ENCODE data around the gene ARL14EP. TPM values are rescaled to one million over a fixed set of nuclear protein-coding genes. Genes with fewer than 3 reads are reported as not detected.

The ARL14EP gene
- total RNA-seq, 1 experiment from 2014 or later: 85.9 TPM

GRCh38 chr11:30285416-30286121 lies 37.3 kb upstream of the ARL14EP start:
- TF ChIP-seq EZH2 (IDR thresholded peaks at IDR 0.05; ENCODE audit: borderline replicate concordance, low read depth, low read length, poor library complexity, severe bottlenecking) (no peak), CTCF (conservative IDR thresholded peaks at IDR 0.05; ENCODE audit: low read depth, low read length) (no peak)
- Histone ChIP-seq H3K4me3 (ENCODE audit: low read depth, low read length, poor library complexity, severe bottlenecking) (no peak overlapping the region), H3K4me1 (ENCODE audit: insufficient read depth, low read length, poor library complexity, severe bottlenecking) (no peaks in the 10 kb centered on the region), H3K36me3 (ENCODE audit: insufficient read depth, low read length, poor library complexity, severe bottlenecking) (no peaks in the 10 kb centered on the region), H3K27ac (ENCODE audit: low read depth, low read length, poor library complexity, severe bottlenecking) (no peak overlapping the region), H3K27me3 (replicated peaks; ENCODE audit: insufficient read depth, low read depth, low read length, poor library complexity) (peaks cover 42% of the 10 kb centered on the region), H3K9me3 (ENCODE audit: low read depth, low read length, poor library complexity, severe bottlenecking) (no peaks in the 10 kb centered on the region)
- ChIA-PET CTCF (no interaction called here), POLR2A (ENCODE audit: low non-redundant PET) (no interaction called here)
- no TSS peak for BruUV-seq (replicated peaks)
- DNase-seq (ENCODE audit: low spot score): no peak
- intact Hi-C loops (cut with micrococcal nuclease; ENCODE audit: unreplicated experiment): no loop called here

- H3K4me3 ChIP-seq (ENCODE audit: low read depth, low read length, poor library complexity, severe bottlenecking): no peak overlapping the region
- no peak for TF ChIP-seq CTCF (conservative IDR thresholded peaks at IDR 0.05; ENCODE audit: low read depth, low read length)
- peak; percentile 56 for TF ChIP-seq EZH2 (IDR thresholded peaks at IDR 0.05; ENCODE audit: borderline replicate concordance, low read depth, low read length, poor library complexity, severe bottlenecking)
- ChIA-PET CTCF (interaction anchor here (0.7 kb wide), 1 partner anchor 338 kb away, joined by 3 read pairs; no protein-coding TSS in a partner anchor), POLR2A (ENCODE audit: low non-redundant PET) (no interaction called here)
- H3K27me3 ChIP-seq (replicated peaks; ENCODE audit: insufficient read depth, low read depth, low read length, poor library complexity): peaks cover 55% of the 10 kb centered on the region
- H3K36me3 ChIP-seq (ENCODE audit: insufficient read depth, low read length, poor library complexity, severe bottlenecking): no peaks in the 10 kb centered on the region
- intact Hi-C loops (cut with micrococcal nuclease; ENCODE audit: unreplicated experiment): no loop called here
- H3K27ac ChIP-seq (ENCODE audit: low read depth, low read length, poor library complexity, severe bottlenecking): no peak overlapping the region
- H3K4me1 ChIP-seq (ENCODE audit: insufficient read depth, low read length, poor library complexity, severe bottlenecking): no peaks in the 10 kb centered on the region
- no peak for DNase-seq (ENCODE audit: low spot score)
- H3K9me3 ChIP-seq (ENCODE audit: low read depth, low read length, poor library complexity, severe bottlenecking): no peaks in the 10 kb centered on the region
- no TSS peak for BruUV-seq (replicated peaks)
These were observed 31.6 kb upstream of the ARL14EP start for GRCh38 chr11:30291331-30291730.

- intact Hi-C loops (cut with micrococcal nuclease; ENCODE audit: unreplicated experiment): no loop called here
- POLR2A ChIA-PET (ENCODE audit: low non-redundant PET): no interaction called here
These were observed 30.4 kb upstream of the ARL14EP start for GRCh38 chr11:30292545-30292944.

More at GRCh38 chr11:30292545-30292944, 30.4 kb upstream of the ARL14EP start:
- Histone ChIP-seq H3K4me1 (ENCODE audit: insufficient read depth, low read length, poor library complexity, severe bottlenecking) (no peaks in the 10 kb centered on the region), H3K36me3 (ENCODE audit: insufficient read depth, low read length, poor library complexity, severe bottlenecking) (no peaks in the 10 kb centered on the region), H3K27ac (ENCODE audit: low read depth, low read length, poor library complexity, severe bottlenecking) (no peak overlapping the region), H3K4me3 (ENCODE audit: low read depth, low read length, poor library complexity, severe bottlenecking) (no peak overlapping the region), H3K27me3 (replicated peaks; ENCODE audit: insufficient read depth, low read depth, low read length, poor library complexity) (peaks cover 44% of the 10 kb centered on the region), H3K9me3 (ENCODE audit: low read depth, low read length, poor library complexity, severe bottlenecking) (no peaks in the 10 kb centered on the region)
- CTCF ChIA-PET: interaction anchor here (0.6 kb wide), 1 partner anchor 859 kb away, joined by 13 read pairs; no protein-coding TSS in a partner anchor
- TF ChIP-seq CTCF (conservative IDR thresholded peaks at IDR 0.05; ENCODE audit: low read depth, low read length): no peak
- TF ChIP-seq EZH2 (IDR thresholded peaks at IDR 0.05; ENCODE audit: borderline replicate concordance, low read depth, low read length, poor library complexity, severe bottlenecking): no peak
- no peak for DNase-seq (ENCODE audit: low spot score)
- no TSS peak for BruUV-seq (replicated peaks)

All from A673 (cell line).